MCF 10A (cell line): ENCODE measurements around the gene TNIK. TPM values are rescaled to one million over a fixed set of nuclear protein-coding genes. Genes with fewer than 3 reads are reported as not detected.

Experiments
- BruUV-seq: library from RNA; stranded (reverse); fragments of 400-500 nt; replicated peaks from 2 replicates; lab custom pipeline; 2021; lab: Mats Ljungman, UMichigan
- CTCF ChIA-PET: fragments of 300-600 bp; sonication (Branson Sonifier 250); formaldehyde crosslinking; extraction: SDS; loops from one replicate; lab custom pipeline; 2021; ENCODE audit warnings: antibody characterized with exemption, inconsistent platforms; lab: Yijun Ruan, JAX
- POLR2A ChIA-PET: fragments of 300-600, 350-650 bp; sonication (Branson Sonifier 250); formaldehyde crosslinking; extraction: SDS; loops from one replicate; lab custom pipeline; 2020; ENCODE audit warnings: antibody characterized with exemption, inconsistent platforms; lab: Yijun Ruan, JAX
- DNase-seq: peaks from one replicate; pipeline ENCODE4 v3.0.0-alpha.2; 2018; ENCODE audit not compliant: unreplicated experiment
- H3K27ac Mint-ChIP-seq: one replicate; pipeline ENCODE4 v1.8.0; 2022; ENCODE audit warnings: mild to moderate bottlenecking, low read depth, mixed read lengths; ENCODE audit not compliant: unreplicated experiment
- H3K27me3 Mint-ChIP-seq: one replicate; pipeline ENCODE4 v1.8.0; 2022; ENCODE audit warnings: mixed read lengths; ENCODE audit not compliant: insufficient read depth, unreplicated experiment
- H3K36me3 Mint-ChIP-seq: one replicate; pipeline ENCODE4 v1.8.0; 2022; ENCODE audit warnings: mild to moderate bottlenecking, moderate library complexity, mixed read lengths; ENCODE audit not compliant: insufficient read depth, unreplicated experiment
- H3K4me1 Mint-ChIP-seq: one replicate; pipeline ENCODE4 v1.8.0; 2022; ENCODE audit warnings: mixed read lengths; ENCODE audit not compliant: insufficient read depth, unreplicated experiment
- H3K4me3 Mint-ChIP-seq: one replicate; pipeline ENCODE4 v1.8.0; 2022; ENCODE audit warnings: mild to moderate bottlenecking, moderate library complexity, mixed read lengths; ENCODE audit not compliant: unreplicated experiment
- H3K9me3 Mint-ChIP-seq: one replicate; pipeline ENCODE4 v1.8.0; 2022; ENCODE audit warnings: mixed read lengths; ENCODE audit not compliant: unreplicated experiment
- intact Hi-C: fragments of 100-400 bp; cut with micrococcal nuclease; formaldehyde crosslinking; loops from 2 replicates; pipeline ENCODE4 v1.14.1; 2022
- total RNA-seq: library from RNA; stranded (reverse); gene quantifications from 2 replicates; pipeline ENCODE4 v1.2.3, GENCODE V29; 2022
- TF ChIP-seq, protein P1 (sequence below): fragments of 200-600 bp; IDR thresholded peaks from one replicate; pipeline ENCODE4 v1.8.0; 2022; ENCODE audit warnings: antibody characterized with exemption, mild to moderate bottlenecking; ENCODE audit not compliant: unreplicated experiment

The TNIK gene
- total RNA-seq, 1 experiment from 2014 or later, result 3.4 TPM

DNA sequence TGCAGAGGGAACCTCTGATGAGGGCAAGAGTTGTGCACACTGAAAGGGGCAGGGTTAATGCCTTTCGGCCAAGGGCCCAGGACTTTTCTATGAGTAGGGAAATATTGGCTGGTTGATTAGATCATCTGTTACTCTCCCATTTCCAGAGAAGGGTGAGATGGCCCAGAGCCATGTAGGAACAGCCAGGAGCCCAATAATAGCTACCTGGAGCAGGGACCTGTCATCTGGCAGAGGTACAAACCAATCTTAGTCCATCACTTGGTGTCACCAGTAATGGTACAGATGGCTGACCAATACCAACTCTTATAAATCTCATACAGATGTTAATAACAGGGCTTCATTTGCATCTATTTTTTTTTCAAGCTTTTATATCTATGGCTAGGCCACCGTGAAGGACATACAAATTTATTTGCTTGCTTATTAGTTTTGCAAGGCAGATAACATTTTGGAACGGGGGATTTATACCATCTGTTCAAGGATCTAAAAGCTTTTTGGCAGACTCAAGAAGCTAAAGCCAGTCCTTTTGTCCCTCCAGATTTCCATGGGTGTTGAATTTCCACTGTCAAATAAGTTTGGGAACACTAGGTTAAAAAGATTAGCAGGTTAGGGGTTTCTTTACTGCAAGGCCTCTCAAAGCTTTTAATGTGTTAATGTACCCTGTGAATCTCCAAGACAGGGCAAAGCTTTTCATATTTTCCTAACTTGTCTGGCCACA, 79.3 kb downstream of the TNIK start:
- no peaks in the 10 kb centered on the region for H3K9me3 Mint-ChIP-seq
- intact Hi-C loops, result no loop called here
- no TSS peak for BruUV-seq
- POLR2A ChIA-PET, result interaction anchor here (0.9 to 1.1 kb wide), 3 partner anchors 24 to 192 kb away, joined by 3 to 4 read pairs (median 3); no protein-coding TSS in a partner anchor
- no peaks in the 10 kb centered on the region for H3K36me3 Mint-ChIP-seq
- CTCF ChIA-PET, result interaction anchor here (0.5 kb wide), 1 partner anchor 449 kb away, joined by 4 read pairs; no protein-coding TSS in a partner anchor
- TF ChIP-seq, protein P1, sequence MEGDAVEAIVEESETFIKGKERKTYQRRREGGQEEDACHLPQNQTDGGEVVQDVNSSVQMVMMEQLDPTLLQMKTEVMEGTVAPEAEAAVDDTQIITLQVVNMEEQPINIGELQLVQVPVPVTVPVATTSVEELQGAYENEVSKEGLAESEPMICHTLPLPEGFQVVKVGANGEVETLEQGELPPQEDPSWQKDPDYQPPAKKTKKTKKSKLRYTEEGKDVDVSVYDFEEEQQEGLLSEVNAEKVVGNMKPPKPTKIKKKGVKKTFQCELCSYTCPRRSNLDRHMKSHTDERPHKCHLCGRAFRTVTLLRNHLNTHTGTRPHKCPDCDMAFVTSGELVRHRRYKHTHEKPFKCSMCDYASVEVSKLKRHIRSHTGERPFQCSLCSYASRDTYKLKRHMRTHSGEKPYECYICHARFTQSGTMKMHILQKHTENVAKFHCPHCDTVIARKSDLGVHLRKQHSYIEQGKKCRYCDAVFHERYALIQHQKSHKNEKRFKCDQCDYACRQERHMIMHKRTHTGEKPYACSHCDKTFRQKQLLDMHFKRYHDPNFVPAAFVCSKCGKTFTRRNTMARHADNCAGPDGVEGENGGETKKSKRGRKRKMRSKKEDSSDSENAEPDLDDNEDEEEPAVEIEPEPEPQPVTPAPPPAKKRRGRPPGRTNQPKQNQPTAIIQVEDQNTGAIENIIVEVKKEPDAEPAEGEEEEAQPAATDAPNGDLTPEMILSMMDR, result no peak
- no peak overlapping the region for H3K4me3 Mint-ChIP-seq
- no peaks in the 10 kb centered on the region for H3K27me3 Mint-ChIP-seq
- no peak for DNase-seq
- H3K4me1 Mint-ChIP-seq, result peaks cover 16% of the 10 kb centered on the region
- H3K27ac Mint-ChIP-seq, result no peak overlapping the region

DNA sequence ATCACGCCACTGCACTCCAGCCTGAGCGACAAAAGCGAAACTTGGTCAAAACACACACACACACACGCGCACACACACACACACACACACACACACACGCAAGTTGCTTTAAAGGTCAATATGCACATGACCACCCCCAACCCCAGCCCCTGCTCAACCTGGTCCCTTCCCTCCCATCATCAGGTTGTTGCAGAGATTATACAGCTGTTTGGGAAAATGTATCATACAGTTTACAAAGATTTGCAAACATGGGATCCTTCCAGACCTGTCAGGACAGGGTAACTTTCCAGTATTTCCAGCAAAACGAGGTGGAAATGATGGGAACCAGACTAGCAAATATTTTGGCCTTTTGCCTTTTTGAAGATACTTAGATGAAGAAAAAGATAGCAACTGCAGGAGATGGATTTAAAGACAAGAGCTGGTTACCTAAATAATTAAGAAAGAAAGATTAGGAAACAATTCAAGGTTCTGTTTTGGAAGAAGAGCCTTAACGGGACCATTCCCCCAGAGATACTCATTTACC, 80.2 kb downstream of the TNIK start:
- no peak for DNase-seq
- Mint-ChIP-seq H3K4me3 (no peak overlapping the region), H3K4me1 (peaks cover 24% of the 10 kb centered on the region), H3K27ac (no peak overlapping the region), H3K27me3 (no peaks in the 10 kb centered on the region), H3K9me3 (no peaks in the 10 kb centered on the region), H3K36me3 (no peaks in the 10 kb centered on the region)
- TF ChIP-seq, protein P1, result no peak
- no TSS peak for BruUV-seq
- intact Hi-C loops, result no loop called here
- CTCF ChIA-PET, result no interaction called here
- POLR2A ChIA-PET, result interaction anchor here (0.6 to 1.1 kb wide), 3 partner anchors 24 to 191 kb away, joined by 3 read pairs; no protein-coding TSS in a partner anchor

DNA sequence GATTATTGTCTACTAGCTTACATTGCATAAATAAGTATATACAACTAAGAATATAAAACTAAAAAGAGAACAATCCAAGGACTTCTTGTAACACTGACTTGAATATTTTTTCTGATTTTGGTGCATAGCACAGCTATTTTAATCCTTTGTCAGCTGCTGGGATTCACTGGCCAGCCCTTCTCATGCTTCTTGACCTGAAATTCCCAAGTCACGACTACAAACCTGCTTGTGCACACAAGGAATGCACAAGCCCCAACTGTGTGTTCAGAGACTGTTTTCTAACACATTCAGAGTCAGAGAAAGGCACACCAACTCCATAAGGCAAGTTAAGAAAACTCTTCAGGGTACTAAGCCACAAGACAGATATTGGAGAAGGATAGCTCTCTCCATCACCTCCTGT, 80.9 kb downstream of the TNIK start:
- BruUV-seq, result no TSS peak
- Mint-ChIP-seq H3K4me3 (no peak overlapping the region), H3K36me3 (no peaks in the 10 kb centered on the region), H3K9me3 (no peaks in the 10 kb centered on the region), H3K27ac (no peak overlapping the region), H3K4me1 (peaks cover 22% of the 10 kb centered on the region), H3K27me3 (no peaks in the 10 kb centered on the region)
- DNase-seq, result no peak
- intact Hi-C loops, result no loop called here
- POLR2A ChIA-PET, result interaction anchor here (0.6 kb wide), 2 partner anchors 26 to 156 kb away, joined by 3 to 5 read pairs; no protein-coding TSS in a partner anchor
- TF ChIP-seq, protein P1, result no peak
- CTCF ChIA-PET, result interaction anchor here (0.6 to 0.9 kb wide), 2 partner anchors 16 to 25 kb away, joined by 3 read pairs; no protein-coding TSS in a partner anchor

DNA sequence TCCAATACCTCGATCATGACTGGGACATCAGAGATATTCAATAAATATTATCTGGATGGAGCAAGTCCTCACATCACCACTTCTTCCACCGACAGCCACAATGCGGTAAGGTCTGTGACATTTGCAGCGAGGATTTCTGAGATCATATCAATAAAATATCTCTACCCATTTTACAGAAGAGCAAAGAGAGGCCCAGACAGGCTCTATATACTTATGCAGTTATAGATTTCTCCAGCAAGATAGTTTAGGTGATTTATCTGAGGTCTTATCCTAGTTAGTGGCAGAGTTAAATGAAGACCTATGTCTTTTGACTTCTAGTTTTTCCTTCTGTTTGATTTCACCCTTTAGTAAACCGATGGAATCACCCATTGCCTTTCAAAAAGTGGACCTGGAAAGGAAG, 81.6 kb downstream of the TNIK start:
- POLR2A ChIA-PET, result no interaction called here
- DNase-seq, result no peak
- H3K4me1 Mint-ChIP-seq, result peaks cover 15% of the 10 kb centered on the region
- BruUV-seq, result no TSS peak
- TF ChIP-seq, protein P1, result no peak
- CTCF ChIA-PET, result interaction anchor here (0.6 to 0.9 kb wide), 2 partner anchors 16 to 75 kb away, joined by 3 read pairs; no protein-coding TSS in a partner anchor
- no peaks in the 10 kb centered on the region for H3K9me3 Mint-ChIP-seq
- H3K27me3 Mint-ChIP-seq, result no peaks in the 10 kb centered on the region
- no peaks in the 10 kb centered on the region for H3K36me3 Mint-ChIP-seq
- H3K27ac Mint-ChIP-seq, result no peak overlapping the region
- intact Hi-C loops, result no loop called here
- no peak overlapping the region for H3K4me3 Mint-ChIP-seq
